ENCODE data around the gene VPS13A. TPM values are rescaled to one million over a fixed set of nuclear protein-coding genes. Genes with fewer than 3 reads are reported as not detected.

VPS13A gene
- total RNA-seq, 1 experiment from 2014 or later: 14.3 TPM

- BruUV-seq (replicated peaks): no TSS peak
These were observed 13.4 kb upstream of the VPS13A start for GRCh38 chr9:77163884-77164283.

GRCh38 chr9:77166193-77166592 is 11.1 kb upstream of the VPS13A start:
- no peaks in the 10 kb centered on the region for H3K27me3 ChIP-seq (replicated peaks; ENCODE audit: control insufficient read depth, insufficient read depth, low read length)
- ChIA-PET CTCF (no interaction called here), POLR2A (interaction anchor here (0.6 kb wide), 1 partner anchor 9 kb away, joined by 3 read pairs; no protein-coding TSS in a partner anchor)
- intact Hi-C loops (cut with micrococcal nuclease; ENCODE audit: unreplicated experiment): loop anchor here (2.0 kb wide), 1 partner anchor 51 kb away; no protein-coding TSS in a partner anchor
- no peak overlapping the region for H3K4me3 ChIP-seq (ENCODE audit: low read depth, low read length)
- DNase-seq: no peak
- Mint-ChIP-seq H3K27me3 (ENCODE audit: insufficient read depth, unreplicated experiment) (no peaks in the 10 kb centered on the region), H3K4me1 (ENCODE audit: low read depth, unreplicated experiment) (no peaks in the 10 kb centered on the region), H3K36me3 (ENCODE audit: insufficient read depth, unreplicated experiment) (no peaks in the 10 kb centered on the region), H3K4me3 (ENCODE audit: unreplicated experiment) (no peak overlapping the region), H3K27ac (ENCODE audit: unreplicated experiment) (no peak overlapping the region), H3K9me3 (ENCODE audit: unreplicated experiment) (no peaks in the 10 kb centered on the region)
- TF ChIP-seq, protein P1, sequence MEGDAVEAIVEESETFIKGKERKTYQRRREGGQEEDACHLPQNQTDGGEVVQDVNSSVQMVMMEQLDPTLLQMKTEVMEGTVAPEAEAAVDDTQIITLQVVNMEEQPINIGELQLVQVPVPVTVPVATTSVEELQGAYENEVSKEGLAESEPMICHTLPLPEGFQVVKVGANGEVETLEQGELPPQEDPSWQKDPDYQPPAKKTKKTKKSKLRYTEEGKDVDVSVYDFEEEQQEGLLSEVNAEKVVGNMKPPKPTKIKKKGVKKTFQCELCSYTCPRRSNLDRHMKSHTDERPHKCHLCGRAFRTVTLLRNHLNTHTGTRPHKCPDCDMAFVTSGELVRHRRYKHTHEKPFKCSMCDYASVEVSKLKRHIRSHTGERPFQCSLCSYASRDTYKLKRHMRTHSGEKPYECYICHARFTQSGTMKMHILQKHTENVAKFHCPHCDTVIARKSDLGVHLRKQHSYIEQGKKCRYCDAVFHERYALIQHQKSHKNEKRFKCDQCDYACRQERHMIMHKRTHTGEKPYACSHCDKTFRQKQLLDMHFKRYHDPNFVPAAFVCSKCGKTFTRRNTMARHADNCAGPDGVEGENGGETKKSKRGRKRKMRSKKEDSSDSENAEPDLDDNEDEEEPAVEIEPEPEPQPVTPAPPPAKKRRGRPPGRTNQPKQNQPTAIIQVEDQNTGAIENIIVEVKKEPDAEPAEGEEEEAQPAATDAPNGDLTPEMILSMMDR (IDR thresholded peaks at IDR 0.05; ENCODE audit: insufficient read depth in 1 of 2, low read depth in 1 of 2, low read length in 1 of 2, severe bottlenecking in 1 of 2, unreplicated experiment in 1 of 2): no peak
- H3K36me3 ChIP-seq (ENCODE audit: control insufficient read depth, insufficient read depth, low read length): no peaks in the 10 kb centered on the region
- BruUV-seq (replicated peaks): no TSS peak
- H3K9me3 ChIP-seq: no peaks in the 10 kb centered on the region
- H3K4me1 ChIP-seq: no peaks in the 10 kb centered on the region

More at GRCh38 chr9:77163884-77164283, 13.4 kb upstream of the VPS13A start:
- no peak for DNase-seq
- intact Hi-C loops (cut with micrococcal nuclease; ENCODE audit: unreplicated experiment): no loop called here
- ChIA-PET POLR2A (no interaction called here), CTCF (no interaction called here)
- H3K4me1 ChIP-seq: no peaks in the 10 kb centered on the region
- Mint-ChIP-seq H3K27ac (ENCODE audit: unreplicated experiment) (no peak overlapping the region), H3K4me3 (ENCODE audit: unreplicated experiment) (no peak overlapping the region), H3K36me3 (ENCODE audit: insufficient read depth, unreplicated experiment) (no peaks in the 10 kb centered on the region), H3K27me3 (ENCODE audit: insufficient read depth, unreplicated experiment) (no peaks in the 10 kb centered on the region), H3K4me1 (ENCODE audit: low read depth, unreplicated experiment) (no peaks in the 10 kb centered on the region), H3K9me3 (ENCODE audit: unreplicated experiment) (no peaks in the 10 kb centered on the region)
- no peaks in the 10 kb centered on the region for H3K9me3 ChIP-seq
- H3K36me3 ChIP-seq (ENCODE audit: control insufficient read depth, insufficient read depth, low read length): no peaks in the 10 kb centered on the region
- no peaks in the 10 kb centered on the region for H3K27me3 ChIP-seq (replicated peaks; ENCODE audit: control insufficient read depth, insufficient read depth, low read length)
- TF ChIP-seq, protein P1 (IDR thresholded peaks at IDR 0.05; ENCODE audit: insufficient read depth in 1 of 2, low read depth in 1 of 2, low read length in 1 of 2, severe bottlenecking in 1 of 2, unreplicated experiment in 1 of 2): no peak
- no peak overlapping the region for H3K4me3 ChIP-seq (ENCODE audit: low read depth, low read length)

DNA sequence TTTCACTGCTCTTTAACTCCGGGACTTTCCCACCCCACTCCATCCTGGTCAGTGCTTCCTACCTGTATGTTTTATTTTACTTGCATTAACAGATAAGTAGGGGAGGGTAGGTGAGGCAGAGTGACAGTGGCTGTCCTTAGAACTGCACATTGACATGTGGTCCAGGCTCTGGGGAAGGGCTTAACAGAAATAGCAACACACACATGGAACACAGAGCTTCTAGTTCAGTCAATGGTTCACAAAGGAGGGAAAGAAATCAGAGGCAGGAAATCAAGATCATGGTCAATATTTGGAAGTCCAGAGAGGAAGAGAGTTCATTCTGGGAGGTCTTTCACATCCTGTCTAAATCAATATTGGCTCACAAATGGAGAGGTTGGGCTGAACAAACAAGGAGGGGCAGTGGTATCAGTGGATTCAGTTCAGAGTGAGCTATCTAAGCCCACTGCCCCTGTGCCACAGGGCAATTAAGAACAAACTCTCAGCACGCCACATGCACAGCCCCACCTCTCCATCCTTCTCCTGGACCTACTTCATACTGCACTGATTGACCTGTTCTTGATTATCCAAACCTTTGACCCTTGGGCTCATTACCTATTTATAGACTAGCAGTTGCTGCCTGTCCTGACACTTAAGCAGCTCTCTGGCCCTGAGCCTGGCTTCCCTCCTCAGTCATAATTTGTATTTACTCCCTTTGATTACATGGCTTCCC is 6.2 kb upstream of the VPS13A start:
- TF ChIP-seq, protein P1 (IDR thresholded peaks at IDR 0.05; ENCODE audit: insufficient read depth in 1 of 2, low read depth in 1 of 2, low read length in 1 of 2, severe bottlenecking in 1 of 2, unreplicated experiment in 1 of 2): no peak
- Histone ChIP-seq H3K4me1 (no peaks in the 10 kb centered on the region), H3K4me3 (ENCODE audit: low read depth, low read length) (no peak overlapping the region), H3K9me3 (no peaks in the 10 kb centered on the region), H3K36me3 (ENCODE audit: control insufficient read depth, insufficient read depth, low read length) (no peaks in the 10 kb centered on the region), H3K27me3 (replicated peaks; ENCODE audit: control insufficient read depth, insufficient read depth, low read length) (no peaks in the 10 kb centered on the region)
- Mint-ChIP-seq H3K27ac (ENCODE audit: unreplicated experiment) (no peak overlapping the region), H3K4me3 (ENCODE audit: unreplicated experiment) (no peak overlapping the region), H3K36me3 (ENCODE audit: insufficient read depth, unreplicated experiment) (no peaks in the 10 kb centered on the region), H3K9me3 (ENCODE audit: unreplicated experiment) (no peaks in the 10 kb centered on the region), H3K4me1 (ENCODE audit: low read depth, unreplicated experiment) (no peaks in the 10 kb centered on the region), H3K27me3 (ENCODE audit: insufficient read depth, unreplicated experiment) (no peaks in the 10 kb centered on the region)
- BruUV-seq (replicated peaks): no TSS peak
- ChIA-PET CTCF (no interaction called here), POLR2A (no interaction called here)
- no peak for DNase-seq
- intact Hi-C loops (cut with micrococcal nuclease; ENCODE audit: unreplicated experiment): no loop called here
